ENCODE results near the gene DPAGT1.
"Not testable (repeated sequence)": the region's sequence is repeated elsewhere in the genome, so short reads cannot be mapped to it uniquely, and the experiment has no call there.

DPAGT1 gene
- 12.8 to 32.6 (median 23.6) reads per million in 18 experiments for total RNA-seq

DNA sequence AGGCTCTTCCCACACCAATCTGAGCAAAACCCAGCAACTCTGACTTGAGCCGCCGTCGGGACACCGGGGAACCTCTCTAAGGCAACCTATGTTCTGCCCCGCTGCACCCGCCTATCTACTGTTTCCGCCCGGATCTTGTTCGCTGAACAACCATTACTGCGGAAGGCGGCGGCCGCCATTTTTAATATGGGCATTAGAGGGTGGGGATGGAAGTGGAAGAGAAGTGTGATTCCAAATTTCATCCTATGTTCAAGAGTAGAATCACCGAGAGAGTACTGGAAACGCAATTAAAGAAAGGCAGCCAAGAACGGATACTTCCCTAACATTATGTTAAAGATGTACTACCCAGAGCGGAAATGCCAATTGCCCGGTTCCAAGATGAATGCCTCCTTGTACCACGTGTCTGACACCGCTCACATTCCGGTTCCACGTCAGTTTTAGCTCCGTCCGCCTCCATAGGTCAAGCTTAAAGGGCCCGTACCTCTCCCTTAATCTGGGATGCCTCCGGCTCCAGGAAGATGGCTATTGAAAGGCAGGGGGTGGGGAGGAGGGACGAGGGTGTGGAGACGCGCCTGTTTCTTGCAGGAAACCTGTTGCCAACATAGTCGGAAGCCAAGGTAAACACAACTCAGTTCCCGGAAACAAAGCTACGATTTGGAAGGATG, at the start of gene DPAGT1:
Gene DPAGT1, minus strand, starts transcription at position 95 of the 665 bp plus-strand sequence. CDS start 198 bp downstream, outside the sequence.
- DNase-seq: peak; percentile 93 to 95

DNA sequence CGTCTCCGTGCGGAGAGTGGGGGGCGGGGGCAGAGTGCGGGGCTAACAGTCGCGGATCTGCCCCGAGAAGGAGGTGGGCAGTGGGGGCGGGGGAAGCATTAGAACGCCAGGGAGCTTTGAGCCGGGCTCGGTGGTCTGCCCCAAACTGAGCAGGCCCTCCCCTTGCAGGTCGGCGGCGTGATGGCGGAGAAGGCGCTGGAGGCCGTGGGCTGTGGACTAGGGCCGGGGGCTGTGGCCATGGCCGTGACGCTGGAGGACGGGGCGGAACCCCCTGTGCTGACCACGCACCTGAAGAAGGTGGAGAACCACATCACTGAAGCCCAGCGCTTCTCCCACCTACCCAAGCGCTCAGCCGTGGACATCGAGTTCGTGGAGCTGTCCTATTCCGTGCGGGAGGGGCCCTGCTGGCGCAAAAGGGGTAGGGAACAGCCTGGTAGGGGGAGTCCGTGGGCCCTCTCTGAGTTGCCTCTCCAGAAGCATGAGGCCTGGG, 48.2 kb upstream of the DPAGT1 start:
- no peak for DNase-seq

DNA sequence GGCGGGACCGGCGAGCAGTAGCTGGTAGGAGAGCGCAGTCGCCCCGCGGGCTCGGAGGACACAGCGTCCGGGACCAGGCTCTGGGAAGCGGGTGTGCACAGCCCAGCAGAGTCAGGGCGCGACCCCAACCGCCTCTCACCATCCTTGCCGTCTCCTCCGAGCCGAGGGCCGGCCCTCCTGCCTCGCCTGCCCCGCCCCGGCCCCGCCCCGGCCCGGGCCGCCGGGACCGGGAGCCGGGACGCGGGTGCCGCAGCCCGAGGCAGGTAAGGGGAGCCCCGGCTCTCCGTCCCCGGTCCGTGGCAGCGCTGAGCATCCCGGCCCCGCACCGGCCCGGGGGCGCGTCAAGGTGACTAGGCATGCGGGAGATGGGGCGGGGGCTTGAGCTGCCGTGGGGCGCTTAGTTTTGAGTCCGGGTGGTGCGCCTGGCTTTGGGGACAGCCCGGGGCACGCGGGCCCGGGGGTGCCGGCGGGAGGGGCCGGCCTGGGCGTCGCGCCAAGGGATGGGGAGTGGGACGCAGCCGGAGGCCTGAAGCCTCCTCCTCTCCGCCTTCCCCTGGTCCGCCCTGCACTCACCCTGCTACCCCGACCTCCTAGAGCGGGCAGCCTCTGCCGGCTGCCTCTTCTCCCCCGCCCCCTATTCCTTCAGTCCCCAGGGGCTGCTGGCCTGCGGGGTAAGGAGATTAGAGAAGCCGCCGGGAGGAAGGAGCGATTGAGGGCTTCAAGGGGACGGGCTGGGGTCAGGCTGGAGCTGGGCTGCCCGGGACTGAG, 47.5 kb upstream of the DPAGT1 start, which contains the start of gene ABCG4:
Gene ABCG4, plus strand, starts transcription at position 35 of the 768 bp plus-strand sequence. CDS start 914 bp downstream, outside the sequence.
- no peak for DNase-seq

DNA sequence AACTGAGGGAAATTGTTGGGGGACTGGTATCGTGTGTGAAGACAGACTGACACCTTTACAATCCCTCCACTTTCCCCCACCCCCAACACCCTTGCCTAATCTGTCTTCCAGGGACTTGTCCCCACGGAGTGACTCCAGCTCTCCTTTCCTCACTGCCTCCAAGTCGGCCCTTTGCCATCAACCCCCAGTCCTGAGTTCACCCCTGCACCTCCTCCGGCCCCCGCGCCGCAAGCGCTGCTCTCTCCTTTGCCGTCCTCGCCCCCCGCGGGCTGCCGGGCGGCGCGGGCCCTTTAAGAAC, 47.0 kb upstream of the DPAGT1 start:
- DNase-seq: no peak

- DNase-seq: no peak
These were observed 46.1 kb upstream of the DPAGT1 start for GRCh38 chr11:119147604-119148333.

DNA sequence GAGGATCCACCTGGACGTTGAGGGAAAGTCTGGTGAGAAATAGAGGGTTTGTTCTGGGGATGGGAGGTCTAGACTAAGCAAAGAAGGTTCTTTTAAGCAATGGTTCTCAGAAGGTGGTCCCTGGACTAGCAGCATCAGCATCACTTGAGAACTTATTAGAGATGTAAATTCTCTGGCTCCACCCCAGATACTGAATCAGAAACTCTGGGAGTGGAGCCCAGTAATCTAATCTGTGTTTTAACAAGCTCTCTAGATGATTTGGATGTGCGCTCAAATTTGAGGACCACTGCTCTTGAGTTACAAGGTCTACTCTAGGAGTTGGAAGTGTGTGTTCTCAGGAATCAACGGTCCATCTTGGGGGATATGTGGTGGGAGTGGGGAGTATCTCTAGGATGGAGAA, 43.9 kb upstream of the DPAGT1 start:
- DNase-seq: no peak

DNA sequence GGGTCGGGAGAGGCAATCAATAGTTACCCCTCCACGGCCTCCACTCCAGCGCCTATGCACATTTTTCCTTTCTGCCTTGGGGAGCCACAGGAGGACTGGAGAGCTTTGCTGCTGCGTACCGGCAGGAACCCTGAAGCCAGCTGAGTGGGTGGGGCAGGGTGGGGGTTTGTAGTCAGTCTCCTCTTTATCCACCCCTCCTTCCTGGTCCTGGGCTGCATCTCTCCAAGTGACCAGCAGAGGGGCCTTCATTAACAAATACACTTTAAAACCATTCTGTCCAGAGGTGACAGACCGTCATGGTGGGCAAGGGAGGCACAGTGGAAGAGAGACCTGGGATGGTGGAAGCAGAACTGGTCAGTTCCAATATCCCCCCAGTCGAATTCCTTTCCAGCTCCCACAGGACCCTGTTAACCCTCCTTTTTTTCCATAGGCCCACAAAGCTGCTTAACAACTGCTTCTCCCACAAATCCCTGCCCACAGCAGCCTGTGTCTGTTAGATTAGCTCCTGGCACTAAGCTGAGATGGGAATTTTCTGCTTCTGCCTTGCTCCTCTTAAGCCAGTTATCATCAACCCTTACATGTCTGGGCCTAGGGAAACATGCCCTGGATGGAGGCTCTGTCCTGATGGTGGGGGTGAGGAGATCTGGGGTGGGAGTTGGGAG, 43.3 kb upstream of the DPAGT1 start:
- peak; percentile 57 to 63 for DNase-seq

GRCh38 chr11:119139276-119139675, 37.6 kb upstream of the DPAGT1 start:
- DNase-seq: not testable (repeated sequence)

GRCh38 chr11:119134389-119134978, 32.8 kb upstream of the DPAGT1 start:
- DNase-seq: peak; percentile 73 to 76

DNA sequence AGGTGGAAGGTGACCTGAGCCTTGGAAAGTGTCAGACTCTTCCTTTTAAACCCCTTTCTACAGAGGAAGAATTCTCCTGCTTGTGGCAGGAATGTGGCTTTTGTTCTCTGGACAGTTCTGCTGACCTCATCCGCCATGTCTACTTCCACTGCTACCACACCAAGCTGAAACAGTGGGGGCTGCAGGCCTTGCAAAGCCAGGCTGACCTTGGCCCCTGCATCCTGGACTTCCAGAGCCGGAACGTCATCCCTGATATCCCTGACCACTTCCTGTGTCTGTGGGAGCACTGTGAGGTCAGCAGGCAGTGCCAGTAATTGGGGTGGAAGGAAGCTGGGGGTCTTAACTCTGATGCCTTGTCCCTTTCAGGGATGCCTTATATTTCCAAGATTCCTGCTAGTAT, 29.0 kb upstream of the DPAGT1 start:
- no peak for DNase-seq

GRCh38 chr11:119126675-119127268, 25.1 kb upstream of the DPAGT1 start:
- no peak for DNase-seq

DNA sequence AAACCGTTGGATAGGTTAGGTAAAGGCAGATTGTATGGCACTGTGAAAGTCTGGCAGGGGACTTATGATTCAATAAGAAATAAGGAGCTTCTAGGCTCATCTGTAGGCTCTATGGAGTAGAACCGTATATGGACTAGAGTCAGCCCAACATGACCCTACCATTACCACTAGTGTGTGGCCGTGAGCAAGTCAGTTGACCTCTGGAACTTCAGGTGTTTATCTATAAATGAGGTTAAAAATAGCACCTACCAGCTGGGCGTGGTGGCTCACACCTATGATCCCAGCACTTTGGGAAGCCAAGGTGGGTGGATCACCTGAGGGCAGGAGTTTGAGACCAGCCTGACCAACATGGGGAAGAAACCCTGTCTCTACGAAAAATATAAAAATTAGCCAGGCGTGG, 24.2 kb upstream of the DPAGT1 start:
- DNase-seq: no peak

- DNase-seq: no peak
These were observed 20.1 kb upstream of the DPAGT1 start for GRCh38 chr11:119121811-119122124.

GRCh38 chr11:119121008-119121810, 19.6 kb upstream of the DPAGT1 start, which contains the start of gene HINFP:
HINFP (plus strand) TSS chr11:119121580; CDS start chr11:119126945, 5,365 bp downstream.
- DNase-seq: peak; percentile 99 to 100

DNA sequence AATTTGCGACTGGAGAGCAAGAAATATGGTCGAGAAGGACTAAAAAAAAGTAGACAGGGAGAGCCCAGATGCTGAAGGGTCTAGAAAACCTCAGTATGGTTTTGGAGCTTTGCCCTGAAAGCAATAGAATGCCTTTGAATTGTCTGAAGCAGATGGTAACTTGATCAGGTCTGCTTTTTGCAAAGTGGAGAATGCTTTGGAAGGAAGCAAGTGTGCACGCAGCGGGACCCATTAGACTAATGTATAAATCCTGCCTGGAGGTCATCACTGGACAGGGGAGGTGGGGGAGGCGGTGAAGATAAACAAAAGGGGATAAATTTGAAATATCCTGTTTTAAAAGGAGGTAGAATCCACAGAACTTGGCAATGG, 19.0 kb upstream of the DPAGT1 start:
- no peak for DNase-seq

GRCh38 chr11:119118946-119119345, 17.3 kb upstream of the DPAGT1 start:
- DNase-seq: no peak

DNA sequence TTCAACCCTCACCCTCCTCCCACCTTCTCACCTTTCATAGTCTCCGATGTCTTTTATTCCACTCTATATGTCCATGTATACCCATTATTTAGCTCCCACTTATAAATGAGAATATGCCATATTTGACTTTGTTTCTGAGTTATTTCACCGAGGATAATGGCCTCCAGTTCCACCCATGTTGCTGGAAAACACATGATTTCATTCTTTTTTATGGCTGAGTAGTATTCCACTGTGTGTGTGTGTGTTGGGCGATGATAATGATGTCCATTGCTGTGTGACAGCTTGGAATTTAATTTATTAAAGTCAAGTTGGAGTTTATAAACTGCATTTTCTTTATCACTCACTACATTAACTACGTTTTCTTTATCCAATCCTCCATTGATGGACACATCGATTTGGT, 16.6 kb upstream of the DPAGT1 start:
- no peak for DNase-seq

DNA sequence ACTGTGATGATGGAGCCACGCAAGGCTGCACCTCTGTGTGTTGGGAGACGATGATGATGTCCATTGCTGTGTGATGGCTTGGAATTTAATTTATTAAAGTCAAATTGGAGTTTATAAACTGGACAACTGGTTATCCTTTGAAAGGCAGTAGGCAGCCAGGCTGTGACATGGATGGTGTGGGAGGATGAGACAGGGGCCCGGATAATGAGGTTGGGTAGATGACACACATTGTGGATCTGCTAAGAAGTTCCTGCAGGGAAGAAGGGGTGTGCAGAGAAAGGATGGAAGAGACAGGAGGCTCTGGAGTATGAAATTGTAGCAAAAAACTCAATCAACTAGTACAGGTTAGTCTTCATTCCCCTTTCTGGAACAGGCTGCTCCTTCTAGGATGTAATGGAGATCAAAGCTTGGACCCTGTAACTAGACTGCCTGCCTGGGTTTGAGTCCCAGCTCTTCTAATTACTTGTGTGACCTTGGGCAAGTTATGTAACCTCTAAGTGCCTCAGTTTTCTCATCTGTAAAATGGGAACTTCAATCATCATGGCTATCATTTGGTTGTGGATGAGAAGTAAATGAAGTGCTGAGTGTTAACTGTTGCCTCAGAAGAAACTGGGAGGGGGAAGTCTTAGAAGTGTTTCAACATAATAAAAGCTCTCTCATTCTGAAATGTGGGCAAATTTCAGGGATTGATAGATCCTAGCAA, 15.5 kb upstream of the DPAGT1 start:
- DNase-seq: peak; percentile 28 to 43

GRCh38 chr11:119116601-119117000, 14.9 kb upstream of the DPAGT1 start:
- no peak for DNase-seq

DNA sequence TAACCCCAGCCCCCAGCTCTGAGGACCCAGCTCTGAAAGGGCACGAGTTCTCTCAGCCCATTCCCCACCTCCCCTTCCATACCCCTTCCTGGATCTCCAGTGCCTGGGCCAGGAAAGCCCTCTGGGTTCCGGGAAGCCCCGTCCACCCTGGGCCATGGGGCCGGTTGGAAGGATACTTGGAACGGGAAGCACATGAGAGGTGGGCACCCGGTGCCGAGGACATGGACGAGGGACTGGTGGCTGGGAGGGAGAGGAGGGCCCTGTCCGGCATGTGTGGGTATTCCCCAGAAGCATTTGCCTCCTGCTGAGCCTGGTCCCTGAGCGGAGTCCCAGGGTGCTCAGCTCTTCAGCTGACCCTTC, 14.6 kb upstream of the DPAGT1 start:
- DNase-seq: no peak
